GM19395 (cell line): ENCODE data around the gene SH2B3.

Experiments used
- ATAC-seq: cut with Tn5 transposase; IDR thresholded peaks from one replicate; pipeline ENCODE4 v1.9.1; 2021; ENCODE audit warnings: mild to moderate bottlenecking, moderate library complexity; ENCODE audit not compliant: unreplicated experiment

The SH2B3 gene

GRCh38 chr12:111408686-111409402, 3.1 kb downstream of the SH2B3 start:
- ATAC-seq: no peak

- ATAC-seq: no peak
Measured at GRCh38 chr12:111409403-111409779, 3.7 kb downstream of the SH2B3 start.

DNA sequence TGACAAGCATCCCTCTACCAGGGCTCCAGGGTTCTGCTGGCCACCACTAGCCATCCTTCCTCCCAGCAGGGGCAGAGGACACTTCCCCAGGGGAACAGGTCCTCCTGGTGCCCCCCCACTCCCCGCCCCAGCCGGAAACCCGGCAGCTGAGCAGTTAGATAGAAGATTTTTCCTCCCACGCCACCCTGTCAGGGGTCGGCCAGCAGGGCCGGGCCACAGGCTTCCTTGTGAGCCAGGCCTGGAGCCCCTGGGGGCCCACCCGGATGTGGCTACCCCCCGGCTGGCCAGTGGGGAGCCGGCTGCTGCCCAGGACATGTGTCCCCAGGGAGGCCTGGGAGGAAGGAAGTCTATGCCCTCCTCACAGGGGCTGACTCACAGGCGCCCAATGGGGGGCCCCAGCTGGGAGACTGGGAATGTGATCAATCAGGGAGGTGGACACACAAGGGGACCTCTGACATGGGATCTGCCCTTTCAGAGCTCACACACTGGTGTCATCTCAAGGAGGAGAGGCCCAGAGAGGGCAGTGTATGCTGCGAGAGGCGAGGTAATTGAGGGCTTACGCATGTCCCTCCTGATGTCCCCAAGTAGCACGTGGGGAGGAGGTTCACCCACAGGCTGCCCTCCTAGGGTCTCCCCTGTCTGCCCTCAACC, 4.2 kb downstream of the SH2B3 start:
- ATAC-seq: no peak

GRCh38 chr12:111410431-111411184, 4.9 kb downstream of the SH2B3 start:
- ATAC-seq: no peak

DNA sequence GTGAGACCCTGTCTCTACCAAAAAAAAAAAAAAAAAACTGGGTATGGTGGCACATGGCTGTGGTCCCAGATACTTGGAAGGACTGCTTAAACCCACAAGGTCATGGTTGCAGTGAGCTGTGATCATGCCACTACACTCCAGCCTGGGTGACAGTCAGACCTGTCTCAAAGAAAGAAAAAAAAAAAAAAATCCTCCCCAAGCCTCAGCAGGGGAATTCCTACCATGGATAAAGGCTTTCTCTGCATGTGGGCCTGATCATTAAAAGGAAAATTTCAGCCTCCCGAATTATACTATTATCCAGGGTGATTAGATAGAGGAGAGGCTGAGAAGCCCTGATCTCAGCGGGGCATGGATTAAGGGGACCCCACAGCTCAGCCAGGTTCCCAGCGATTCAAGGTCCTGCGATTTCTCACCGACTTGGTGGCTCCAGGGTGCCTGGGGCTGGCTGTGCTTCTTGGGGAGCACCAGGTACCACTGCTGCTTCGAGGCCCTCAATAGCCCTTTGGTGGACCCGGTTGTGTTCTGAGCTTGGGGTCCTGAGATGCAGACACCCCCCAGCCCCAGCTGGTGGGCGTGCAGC, 5.6 kb downstream of the SH2B3 start:
- no peak for ATAC-seq

GRCh38 chr12:111412007-111412829, 6.5 kb downstream of the SH2B3 start:
- ATAC-seq: no peak

GRCh38 chr12:111412830-111413441, 7.2 kb downstream of the SH2B3 start:
- no peak for ATAC-seq

DNA sequence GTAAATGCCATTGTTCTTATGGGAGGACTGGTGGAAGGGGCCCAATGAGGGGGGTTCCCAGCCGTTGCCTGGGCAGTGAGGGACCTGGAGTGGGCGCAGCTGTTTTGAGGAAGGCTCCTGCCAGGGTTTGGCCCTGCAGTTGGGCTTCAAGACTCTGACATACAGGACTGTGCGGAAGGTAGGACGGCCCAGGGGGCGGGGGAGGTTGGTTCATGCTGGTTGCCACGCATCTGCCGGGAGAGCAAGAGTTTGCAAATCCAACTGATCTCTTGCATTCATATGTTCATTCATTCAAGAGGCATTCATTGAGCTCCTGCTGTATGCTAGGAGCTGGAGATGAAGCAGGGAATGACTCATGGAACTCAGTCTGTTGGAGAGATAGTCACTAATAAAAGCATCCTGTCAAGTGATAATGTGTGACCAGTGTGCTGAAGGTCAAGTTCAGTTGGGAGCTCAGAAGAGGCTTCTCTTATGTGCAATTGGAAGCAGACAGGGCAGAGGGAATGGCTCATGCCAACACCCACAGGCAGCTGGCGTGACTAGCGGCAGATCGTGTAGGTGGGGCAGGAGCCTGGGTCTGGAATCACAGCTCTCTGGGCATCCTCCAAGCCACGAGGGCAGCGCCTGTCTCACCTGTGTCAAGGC, 7.8 kb downstream of the SH2B3 start:
- no peak for ATAC-seq

DNA sequence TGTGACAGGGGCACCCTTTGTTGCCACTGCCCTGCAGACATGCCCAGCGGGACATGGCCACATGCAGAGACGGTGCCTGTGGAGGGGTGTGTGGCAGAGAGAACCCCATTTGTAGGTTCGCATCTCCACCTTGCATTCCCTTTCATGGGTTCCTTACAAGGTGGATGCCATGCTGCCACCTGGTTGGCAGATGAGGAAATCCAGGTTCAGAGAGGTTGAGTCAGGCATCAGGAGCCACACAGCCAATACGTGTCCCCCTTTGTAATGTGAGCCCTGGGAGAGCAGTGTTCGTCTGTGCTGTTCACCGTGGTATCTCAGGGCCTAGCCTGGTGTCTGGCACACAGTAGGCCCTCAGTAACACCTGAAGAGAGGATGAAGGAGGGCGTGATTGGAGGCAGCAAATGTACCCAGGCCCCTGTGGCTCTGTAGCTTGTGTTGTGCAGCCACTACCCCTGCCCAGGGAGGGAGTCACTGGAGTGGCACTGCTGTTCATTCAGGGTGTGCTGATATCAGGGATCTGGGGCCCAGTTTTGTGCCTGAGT, 9.1 kb downstream of the SH2B3 start:
- no peak for ATAC-seq

GRCh38 chr12:111417290-111417689, 11.6 kb downstream of the SH2B3 start:
- ATAC-seq: no peak

- no peak for ATAC-seq
Measured at GRCh38 chr12:111417784-111418593, 12.3 kb downstream of the SH2B3 start.

DNA sequence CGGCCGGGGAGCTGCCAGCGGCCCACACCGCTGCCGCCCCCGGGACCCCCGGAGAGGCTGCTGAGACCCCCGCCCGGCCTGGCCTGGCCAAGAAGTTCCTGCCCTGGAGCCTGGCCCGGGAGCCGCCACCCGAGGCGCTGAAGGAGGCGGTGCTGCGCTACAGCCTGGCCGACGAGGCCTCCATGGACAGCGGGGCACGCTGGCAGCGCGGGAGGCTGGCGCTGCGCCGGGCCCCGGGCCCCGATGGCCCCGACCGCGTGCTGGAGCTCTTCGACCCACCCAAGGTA, 12.8 kb downstream of the SH2B3 start:
- no peak for ATAC-seq

GRCh38 chr12:111419784-111420183, 14.1 kb downstream of the SH2B3 start:
- ATAC-seq: no peak

GRCh38 chr12:111420494-111420893, 14.8 kb downstream of the SH2B3 start:
- no peak for ATAC-seq

GRCh38 chr12:111424189-111424792, 18.6 kb downstream of the SH2B3 start:
- no peak for ATAC-seq

DNA sequence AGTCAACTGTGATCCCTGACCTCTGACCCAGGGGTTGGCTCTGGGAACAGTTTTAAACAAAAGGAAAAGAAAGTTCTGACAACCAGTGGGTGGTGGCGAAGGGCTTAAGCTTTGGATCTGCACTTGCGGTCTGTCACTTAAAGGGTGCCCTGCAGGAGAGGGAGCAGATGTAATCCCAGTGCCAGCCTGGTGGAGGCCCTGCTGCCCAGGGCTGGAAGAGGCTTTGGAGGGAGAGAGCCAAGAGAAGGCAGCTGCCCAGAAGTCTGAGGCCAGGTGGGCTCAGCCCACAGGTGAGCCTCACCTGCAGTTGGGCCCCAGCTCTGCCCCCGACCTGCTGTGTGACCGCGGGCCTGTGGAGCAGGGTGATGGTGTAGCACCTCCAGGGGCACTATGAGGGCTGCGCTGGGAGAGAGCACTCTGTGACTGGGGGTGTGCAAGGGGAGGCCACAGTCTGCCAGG, 19.1 kb downstream of the SH2B3 start:
- ATAC-seq: no peak

DNA sequence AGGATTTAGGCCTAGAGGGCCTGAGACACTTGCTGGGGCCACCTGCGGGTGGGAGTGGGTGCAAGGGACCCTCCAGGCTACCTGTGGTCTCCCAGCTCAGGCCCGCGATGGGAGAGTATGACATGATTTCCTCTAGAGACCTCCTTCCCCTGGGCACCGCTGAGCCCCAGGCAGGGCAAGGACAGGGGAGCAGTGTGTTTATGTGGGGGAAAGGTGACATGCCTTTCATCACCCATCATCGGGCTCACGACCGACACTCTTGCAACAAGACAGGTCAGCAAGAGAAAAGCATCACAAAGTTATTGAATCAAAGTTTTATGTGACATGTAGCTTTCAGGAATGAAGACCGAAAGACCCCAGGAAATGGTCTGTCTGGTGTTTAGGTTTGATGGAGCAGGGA, 19.9 kb downstream of the SH2B3 start:
- no peak for ATAC-seq

GRCh38 chr12:111426344-111427185, 20.8 kb downstream of the SH2B3 start:
- ATAC-seq: no peak
